BE2C (cell line): ENCODE results near the gene TMEM132D.

Experiments
- DNase-seq: peaks from one replicate; pipeline ENCODE4 v3.0.0-alpha.2; 2020
- H3K27me3 ChIP-seq: fragments of 250-450 bp; sonication (Bioruptor Pico); 2 replicates; pipeline ENCODE4 v1.5.1; 2020; ENCODE audit warnings: mild to moderate bottlenecking
- H3K36me3 ChIP-seq: fragments of 250-450 bp; sonication (Bioruptor Pico); 2 replicates; pipeline ENCODE4 v1.5.1; 2020; ENCODE audit warnings: mild to moderate bottlenecking
- H3K4me1 ChIP-seq: fragments of 250-450 bp; sonication (Bioruptor Pico); 2 replicates; pipeline ENCODE4 v1.5.1; 2020
- H3K4me3 ChIP-seq: 2 replicates; pipeline ENCODE4 v1.5.1; 2011; ENCODE audit warnings: low read depth, low read length
- H3K9me3 ChIP-seq: fragments of 250-450 bp; sonication (Bioruptor Pico); 2 replicates; pipeline ENCODE4 v1.5.1; 2020
- TF ChIP-seq, protein P1 (sequence below): IDR thresholded peaks from 2 replicates; pipeline ENCODE4 v1.5.1; 2012; ENCODE audit warnings: mild to moderate bottlenecking, low read depth, low read length

TMEM132D gene

GRCh38 chr12:129372876-129373275 lies 530.9 kb downstream of the TMEM132D start:
- DNase-seq: no peak
- H3K9me3 ChIP-seq: peaks cover 4% of the 10 kb centered on the region; the same call in 1 of the 2 replicates
- H3K4me1 ChIP-seq: no peaks in the 10 kb centered on the region
- H3K4me3 ChIP-seq: no peak overlapping the region
- H3K27me3 ChIP-seq: no peaks in the 10 kb centered on the region
- H3K36me3 ChIP-seq: no peaks in the 10 kb centered on the region
- TF ChIP-seq, protein P1, sequence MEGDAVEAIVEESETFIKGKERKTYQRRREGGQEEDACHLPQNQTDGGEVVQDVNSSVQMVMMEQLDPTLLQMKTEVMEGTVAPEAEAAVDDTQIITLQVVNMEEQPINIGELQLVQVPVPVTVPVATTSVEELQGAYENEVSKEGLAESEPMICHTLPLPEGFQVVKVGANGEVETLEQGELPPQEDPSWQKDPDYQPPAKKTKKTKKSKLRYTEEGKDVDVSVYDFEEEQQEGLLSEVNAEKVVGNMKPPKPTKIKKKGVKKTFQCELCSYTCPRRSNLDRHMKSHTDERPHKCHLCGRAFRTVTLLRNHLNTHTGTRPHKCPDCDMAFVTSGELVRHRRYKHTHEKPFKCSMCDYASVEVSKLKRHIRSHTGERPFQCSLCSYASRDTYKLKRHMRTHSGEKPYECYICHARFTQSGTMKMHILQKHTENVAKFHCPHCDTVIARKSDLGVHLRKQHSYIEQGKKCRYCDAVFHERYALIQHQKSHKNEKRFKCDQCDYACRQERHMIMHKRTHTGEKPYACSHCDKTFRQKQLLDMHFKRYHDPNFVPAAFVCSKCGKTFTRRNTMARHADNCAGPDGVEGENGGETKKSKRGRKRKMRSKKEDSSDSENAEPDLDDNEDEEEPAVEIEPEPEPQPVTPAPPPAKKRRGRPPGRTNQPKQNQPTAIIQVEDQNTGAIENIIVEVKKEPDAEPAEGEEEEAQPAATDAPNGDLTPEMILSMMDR: no peak

- TF ChIP-seq, protein P1: no peak
- Histone ChIP-seq H3K4me3 (no peak overlapping the region), H3K9me3 (peaks cover 4% of the 10 kb centered on the region; the same call in 1 of the 2 replicates), H3K27me3 (no peaks in the 10 kb centered on the region), H3K4me1 (no peaks in the 10 kb centered on the region), H3K36me3 (no peaks in the 10 kb centered on the region)
- no peak for DNase-seq
These were observed 531.5 kb downstream of the TMEM132D start for GRCh38 chr12:129372348-129372747.

DNA sequence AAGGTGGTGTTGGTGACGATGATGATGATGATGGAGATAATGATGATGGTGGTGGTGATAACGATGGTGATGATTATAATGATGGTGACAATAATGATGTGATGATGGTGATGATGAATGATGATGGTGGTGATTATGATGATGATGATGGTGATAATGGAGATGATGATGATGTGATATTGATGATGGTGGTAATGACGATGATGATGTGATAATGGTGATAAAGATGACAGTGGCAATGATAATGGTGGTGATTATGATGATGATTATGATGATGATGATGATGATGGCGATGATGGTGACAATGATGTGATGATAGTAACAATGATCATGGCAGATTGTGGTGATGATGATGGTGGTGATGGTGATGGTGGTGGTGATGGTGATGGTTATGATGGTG lies 532.6 kb downstream of the TMEM132D start:
- Histone ChIP-seq H3K9me3 (peaks cover 4% of the 10 kb centered on the region; the same call in 1 of the 2 replicates), H3K36me3 (no peaks in the 10 kb centered on the region), H3K27me3 (no peaks in the 10 kb centered on the region), H3K4me3 (no peak overlapping the region), H3K4me1 (no peaks in the 10 kb centered on the region)
- TF ChIP-seq, protein P1: no peak
- no peak for DNase-seq

GRCh38 chr12:129366656-129367055 lies 537.2 kb downstream of the TMEM132D start:
- H3K36me3 ChIP-seq: no peaks in the 10 kb centered on the region
- H3K9me3 ChIP-seq: no peaks in the 10 kb centered on the region; the same call in 1 of the 2 replicates
- no peaks in the 10 kb centered on the region for H3K27me3 ChIP-seq
- TF ChIP-seq, protein P1: no peak
- DNase-seq: no peak
- no peak overlapping the region for H3K4me3 ChIP-seq
- H3K4me1 ChIP-seq: no peaks in the 10 kb centered on the region

DNA sequence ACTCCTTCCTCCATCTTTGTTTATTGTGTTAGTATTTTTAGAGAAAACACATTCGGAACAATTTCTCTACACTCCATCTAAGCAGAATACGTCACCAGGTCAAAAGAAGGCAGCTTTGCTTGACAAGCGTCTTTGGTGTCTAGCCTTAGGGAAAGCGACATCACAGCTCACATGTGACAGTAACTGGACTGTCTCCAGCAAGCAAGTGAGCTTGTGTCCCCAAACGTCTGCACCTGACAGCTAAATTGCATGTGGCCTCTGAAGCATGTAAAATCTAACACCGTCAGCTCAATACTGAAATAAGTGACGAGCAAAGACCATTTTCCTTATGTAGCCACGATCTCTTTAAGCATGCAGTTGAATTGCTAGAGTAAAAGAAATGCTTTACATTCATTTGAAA lies 540.8 kb downstream of the TMEM132D start:
- Histone ChIP-seq H3K36me3 (no peaks in the 10 kb centered on the region), H3K4me3 (no peak overlapping the region), H3K9me3 (no peaks in the 10 kb centered on the region; the same call in 1 of the 2 replicates), H3K4me1 (no peaks in the 10 kb centered on the region), H3K27me3 (no peaks in the 10 kb centered on the region)
- TF ChIP-seq, protein P1: no peak
- DNase-seq: no peak

DNA sequence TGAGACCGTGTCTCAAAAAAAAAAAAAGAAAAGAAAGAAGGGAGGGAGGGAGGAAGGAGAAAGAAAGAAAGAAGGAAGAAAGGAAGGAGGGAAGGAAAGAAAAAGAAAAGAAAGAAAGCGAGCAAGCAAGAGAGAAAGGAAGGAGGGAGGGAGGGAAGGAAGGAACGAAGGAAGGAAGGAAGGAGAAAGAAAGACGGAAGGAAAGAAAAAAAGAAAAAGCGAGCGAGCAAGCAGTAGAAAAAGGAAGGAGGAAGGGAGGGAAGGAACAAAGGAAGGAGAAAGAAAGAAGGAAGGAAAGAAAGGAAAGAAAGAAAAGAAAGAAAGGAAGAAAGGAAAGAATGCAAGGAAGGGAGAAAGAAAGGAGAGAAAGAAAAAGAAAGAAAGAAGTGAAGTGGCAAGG lies 546.6 kb downstream of the TMEM132D start:
- no peak overlapping the region for H3K4me3 ChIP-seq

More for the DNA sequence above, 546.6 kb downstream of the TMEM132D start:
- TF ChIP-seq, protein P1: no peak
- Histone ChIP-seq H3K27me3 (no peaks in the 10 kb centered on the region), H3K9me3 (no peaks in the 10 kb centered on the region; the same call in none of the 2 replicates), H3K4me1 (no peaks in the 10 kb centered on the region), H3K36me3 (no peaks in the 10 kb centered on the region)
- no peak for DNase-seq
